Upper lobe of right lung (tissue), 1 donor: Measurements from ENCODE around the gene CFAP73. TPM values are rescaled to one million over a fixed set of nuclear protein-coding genes. Genes with fewer than 3 reads are reported as not detected.

Source experiments
- ATAC-seq: fragments of 200-7000 bp; cut with Tn5 transposase; one replicate; pipeline ENCODE4 v1.9.1; 2020; ENCODE audit warnings: mild to moderate bottlenecking, moderate library complexity
- DNase-seq: peaks from one replicate; pipeline ENCODE4 v3.0.0-alpha.2; 2020
- H3K27ac ChIP-seq: fragments of 200-600 bp; one replicate; pipeline ENCODE4 v1.8.0; 2022
- H3K27me3 ChIP-seq: fragments of 200-600 bp; one replicate; pipeline ENCODE4 v1.8.0; 2022; ENCODE audit warnings: mild to moderate bottlenecking
- H3K36me3 ChIP-seq: fragments of 200-600 bp; one replicate; pipeline ENCODE4 v1.8.0; 2022
- H3K4me1 ChIP-seq: fragments of 200-600 bp; one replicate; pipeline ENCODE4 v1.8.0; 2022
- H3K4me3 ChIP-seq: fragments of 200-600 bp; one replicate; pipeline ENCODE4 v1.8.0; 2022; ENCODE audit warnings: mild to moderate bottlenecking
- H3K9me3 ChIP-seq: fragments of 200-600 bp; one replicate; pipeline ENCODE4 v1.8.0; 2022
- CTCF ChIP-seq: fragments of 200-600 bp; IDR thresholded peaks from one replicate; pipeline ENCODE4 v1.8.0; 2022; ENCODE audit warnings: antibody characterized with exemption
- intact Hi-C: fragments of 100-400 bp; cut with DNase I; formaldehyde crosslinking; loops from one replicate; pipeline ENCODE4 v1.11.0; 2022
- total RNA-seq: library from RNA; stranded (reverse); fragmentation: NEBNext Ultra II Directional; extraction: Animal tissue kit (Norgen Biotek cat#: 25700); gene quantifications from one replicate; pipeline ENCODE4 v1.2.1, GENCODE V29; 2021
- donor health status: DM: no; HTN: yes; CAD: no; lungs with severe emphysema.

Gene CFAP73
- total RNA-seq, 1 donor from 2014 or later, result not detected

- DNase-seq (no peak), ATAC-seq (no peak)
- H3K36me3 ChIP-seq, result no peaks in the 10 kb centered on the region
- no peaks in the 10 kb centered on the region for H3K27me3 ChIP-seq
- TF ChIP-seq CTCF, result no peak
- H3K27ac ChIP-seq, result no peak overlapping the region
- intact Hi-C loops, result no loop called here
- H3K9me3 ChIP-seq, result no peaks in the 10 kb centered on the region
- no peak overlapping the region for H3K4me3 ChIP-seq
- H3K4me1 ChIP-seq, result no peaks in the 10 kb centered on the region
These were observed 21.7 kb upstream of the CFAP73 start for GRCh38 chr12:113127791-113128199.

DNA sequence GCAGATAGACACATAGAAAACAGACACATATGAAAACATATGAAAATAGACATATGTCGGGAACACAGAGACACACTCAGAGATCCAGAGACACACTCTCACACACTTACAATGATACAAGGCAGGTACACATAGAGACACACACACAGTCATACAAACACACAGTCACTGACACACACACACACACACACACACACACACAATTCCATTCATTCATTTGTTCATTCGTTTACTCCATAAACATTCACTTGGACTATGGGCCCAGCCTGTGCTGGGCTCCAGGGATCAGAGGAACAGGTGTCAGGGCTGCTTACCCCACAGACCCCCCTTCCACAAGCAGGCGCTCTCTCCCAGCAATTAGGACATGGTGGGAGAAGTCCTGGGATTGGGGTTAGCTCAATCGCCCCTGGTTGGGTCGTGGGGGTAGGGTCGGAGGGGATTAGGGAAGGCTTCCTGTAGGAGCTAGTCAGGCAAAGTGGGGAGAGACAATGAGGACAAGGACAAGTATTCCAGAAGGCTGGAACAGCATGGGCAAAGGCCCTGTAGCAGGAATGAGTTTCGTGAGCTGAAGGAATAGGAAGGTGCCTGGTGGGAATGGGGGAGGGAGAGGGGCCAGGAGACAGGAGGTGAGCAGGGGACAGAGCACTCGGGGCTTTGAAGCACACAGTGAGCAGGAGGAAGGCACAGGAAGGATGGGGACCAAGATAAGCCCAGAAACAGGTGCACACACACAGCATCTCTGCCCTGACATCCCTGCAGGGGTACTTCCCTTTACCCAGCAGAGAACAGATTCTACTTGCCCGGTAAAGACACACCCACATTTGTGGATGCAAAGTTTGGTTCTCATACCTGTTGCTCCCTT lies 20.5 kb upstream of the CFAP73 start:
- no peaks in the 10 kb centered on the region for H3K36me3 ChIP-seq
- no peaks in the 10 kb centered on the region for H3K9me3 ChIP-seq
- H3K27ac ChIP-seq, result no peak overlapping the region
- no peak for TF ChIP-seq CTCF
- intact Hi-C loops, result no loop called here
- no peaks in the 10 kb centered on the region for H3K4me1 ChIP-seq
- no peak for ATAC-seq
- H3K4me3 ChIP-seq, result no peak overlapping the region
- DNase-seq, result no peak
- no peaks in the 10 kb centered on the region for H3K27me3 ChIP-seq

DNA sequence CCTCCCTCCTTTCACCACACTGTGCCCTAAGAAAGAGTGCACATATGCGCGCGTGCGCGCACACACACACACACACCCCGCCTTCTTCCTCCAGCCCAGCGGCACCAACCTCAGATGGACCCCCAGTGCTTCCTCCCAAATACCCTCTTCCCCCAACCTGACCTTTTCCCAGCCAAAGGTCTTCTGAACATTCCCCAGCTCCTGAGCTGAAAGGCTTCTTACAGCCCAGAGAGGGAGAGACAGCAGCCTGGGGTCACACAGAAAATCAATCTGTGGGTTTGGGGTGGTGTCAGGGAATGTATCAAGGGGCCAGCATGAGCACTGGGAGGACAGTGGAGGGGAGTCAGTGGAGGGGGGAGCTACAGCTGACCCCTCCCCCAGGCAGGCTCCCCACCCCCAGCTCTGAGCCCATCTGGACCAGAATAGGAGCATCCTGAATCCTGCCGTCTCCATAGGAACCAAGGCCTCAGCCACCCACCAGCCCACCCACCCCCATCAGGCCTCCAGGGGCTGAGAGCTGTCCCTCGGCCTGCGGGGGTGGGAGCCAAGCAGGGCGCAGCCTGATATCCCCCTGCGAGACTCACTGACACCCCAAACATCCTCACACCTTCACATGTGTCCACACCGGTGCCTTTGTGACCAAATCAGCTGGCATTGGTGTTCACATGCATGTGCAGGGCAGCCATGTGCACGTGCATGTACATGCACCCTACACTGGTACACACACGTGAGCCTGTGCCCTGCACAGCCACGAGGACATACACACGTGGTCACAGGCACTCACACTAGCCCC lies 19.7 kb upstream of the CFAP73 start:
- H3K27ac ChIP-seq, result no peak overlapping the region
- DNase-seq, result no peak
- peak; percentile 5 for ATAC-seq
- intact Hi-C loops, result no loop called here
- no peaks in the 10 kb centered on the region for H3K4me1 ChIP-seq
- TF ChIP-seq CTCF, result no peak
- H3K36me3 ChIP-seq, result no peaks in the 10 kb centered on the region
- peaks cover 5% of the 10 kb centered on the region for H3K27me3 ChIP-seq
- no peak overlapping the region for H3K4me3 ChIP-seq
- H3K9me3 ChIP-seq, result no peaks in the 10 kb centered on the region

DNA sequence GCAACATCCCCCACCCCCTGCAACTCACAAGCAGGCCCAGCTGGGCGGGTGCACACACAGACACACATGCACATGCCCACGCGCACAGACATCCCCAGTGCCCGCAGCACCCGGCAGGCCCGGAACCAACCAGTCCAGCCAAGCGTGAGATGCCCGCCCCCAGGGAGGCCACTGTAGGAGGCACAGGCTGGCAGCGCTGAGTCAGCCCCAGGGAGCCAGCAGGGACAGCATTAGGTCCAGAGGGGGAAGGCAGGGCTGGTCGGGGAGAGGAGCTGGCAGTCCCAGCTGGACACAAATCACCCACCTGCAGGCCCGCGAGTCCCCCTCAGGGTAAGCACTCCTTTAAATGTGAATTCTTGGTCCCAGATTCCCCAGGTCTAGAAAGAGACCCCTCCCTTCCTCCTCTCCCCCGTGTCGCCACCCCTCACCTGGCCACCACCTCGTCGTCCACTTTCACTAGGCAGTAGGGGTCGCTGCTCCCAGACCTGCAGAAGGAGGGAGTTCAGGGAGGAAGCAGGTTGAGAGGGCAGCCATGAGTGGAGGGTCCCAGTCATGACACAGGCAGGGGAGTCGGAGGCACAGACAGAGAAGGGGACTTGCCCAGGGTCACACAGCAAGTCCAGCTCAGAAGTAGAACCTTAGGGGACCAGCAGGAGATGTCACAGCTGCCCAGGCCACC lies 18.9 kb upstream of the CFAP73 start:
- Histone ChIP-seq H3K4me1 (no peaks in the 10 kb centered on the region), H3K27me3 (peaks cover 12% of the 10 kb centered on the region), H3K36me3 (no peaks in the 10 kb centered on the region), H3K9me3 (no peaks in the 10 kb centered on the region), H3K27ac (no peak overlapping the region), H3K4me3 (no peak overlapping the region)
- ATAC-seq, result peak; percentile 3
- DNase-seq, result no peak
- intact Hi-C loops, result no loop called here
- no peak for TF ChIP-seq CTCF

- intact Hi-C loops, result no loop called here
- ATAC-seq (no peak), DNase-seq (no peak)
- no peaks in the 10 kb centered on the region for H3K36me3 ChIP-seq
- H3K4me3 ChIP-seq, result no peak overlapping the region
- H3K9me3 ChIP-seq, result no peaks in the 10 kb centered on the region
- peaks cover 21% of the 10 kb centered on the region for H3K27me3 ChIP-seq
- no peaks in the 10 kb centered on the region for H3K4me1 ChIP-seq
- no peak overlapping the region for H3K27ac ChIP-seq
- TF ChIP-seq CTCF, result no peak
These were observed 18.0 kb upstream of the CFAP73 start for GRCh38 chr12:113131556-113131955.
